ENCODE data around the gene INVS. TPM values are rescaled to one million over a fixed set of nuclear protein-coding genes. Genes with fewer than 3 reads are reported as not detected.

The INVS gene
- total and polyA plus RNA-seq, 2 of the 13 experiments (the other 11 are each of a cell fraction or from before 2014, with no cell fraction given) = 11.3 to 16.3 TPM

GRCh38 chr9:100229136-100229535 lies 130.1 kb downstream of the INVS start (continued):
- no peak for TF ChIP-seq ZNF407 (CRISPR knock-in tag; IDR thresholded peaks at IDR 0.05; ENCODE audit: not compliant biosample characterization)
- TF ChIP-seq, protein P1, sequence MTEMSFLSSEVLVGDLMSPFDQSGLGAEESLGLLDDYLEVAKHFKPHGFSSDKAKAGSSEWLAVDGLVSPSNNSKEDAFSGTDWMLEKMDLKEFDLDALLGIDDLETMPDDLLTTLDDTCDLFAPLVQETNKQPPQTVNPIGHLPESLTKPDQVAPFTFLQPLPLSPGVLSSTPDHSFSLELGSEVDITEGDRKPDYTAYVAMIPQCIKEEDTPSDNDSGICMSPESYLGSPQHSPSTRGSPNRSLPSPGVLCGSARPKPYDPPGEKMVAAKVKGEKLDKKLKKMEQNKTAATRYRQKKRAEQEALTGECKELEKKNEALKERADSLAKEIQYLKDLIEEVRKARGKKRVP (CRISPR knock-in tag; IDR thresholded peaks at IDR 0.05) = no peak

DNA sequence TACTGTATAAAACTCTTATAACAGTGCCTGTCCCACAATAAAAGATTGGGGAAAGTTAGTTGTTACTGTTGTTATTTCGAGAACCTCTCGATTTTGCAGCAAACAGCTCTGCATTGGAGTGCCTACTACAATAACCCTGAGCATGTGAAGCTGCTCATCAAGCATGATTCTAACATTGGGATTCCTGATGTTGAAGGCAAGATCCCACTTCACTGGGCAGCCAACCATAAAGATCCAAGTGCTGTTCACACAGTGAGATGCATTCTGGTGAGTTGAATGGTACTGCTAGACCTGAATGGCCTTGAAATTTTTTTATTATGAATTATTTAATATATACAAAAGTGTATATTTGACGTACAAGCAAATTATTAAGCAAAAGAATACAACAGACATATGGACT lies 130.5 kb downstream of the INVS start:
- Histone ChIP-seq H4K20me1 (ENCODE audit: insufficient read depth, low read length) (no peaks in the 10 kb centered on the region; the same call in 1 of the 2 replicates), H3K79me2 (ENCODE audit: insufficient read depth, low read length) (no peaks in the 10 kb centered on the region), H3K4me3 (replicated peaks in 1 of 3; ENCODE audit: insufficient read depth in 1 of 3, low read depth in 2 of 3, low read length in 3 of 3) (no peak overlapping the region), H3K36me3 (replicated peaks in 1 of 2; ENCODE audit: control insufficient read depth in 1 of 2, insufficient read depth in 2 of 2, low read length in 2 of 2) (peaks cover 0 to 14% of the 10 kb centered on the region in 2 experiments; a peak in 3 of 5 replicates), H3K27me3 (ENCODE audit: control insufficient read depth in 1 of 2, insufficient read depth in 2 of 2, low read length in 2 of 2) (no peaks in the 10 kb centered on the region), H3K9me3 (ENCODE audit: low read length) (no peaks in the 10 kb centered on the region), H2AFZ (ENCODE audit: low read length) (no peak overlapping the region), H3K4me2 (ENCODE audit: low read depth, low read length) (no peak overlapping the region), H3K4me1 (ENCODE audit: insufficient read depth, low read length) (no peaks in the 10 kb centered on the region), H3K27ac (ENCODE audit: extremely low read length, insufficient read depth, low read length) (no peak overlapping the region), H3K9ac (ENCODE audit: insufficient read depth, low read depth, low read length) (no peak overlapping the region)
- CTCF ChIA-PET (ENCODE audit: low intra/inter-chr PET ratio, low total read pairs) = no interaction called here
- no TSS peak for BruUV-seq (replicated peaks)
- intact Hi-C loops (cut with micrococcal nuclease; ENCODE audit: unreplicated experiment) (no loop called here), in situ Hi-C loops (cut with HindIII; ENCODE audit: extremely low pct_ligation_motif_present, low pct_unique_long_range_greater_than_20kb) (no loop called here)
- POLR2A ChIA-PET = no interaction called here
- 98% methylated on average over 3 of the region's 3 CpGs for WGBS (ENCODE audit: low lambda C conversion rate)
- FAIRE-seq (no peak), ATAC-seq (no peak), DNase-seq (ENCODE audit: low spot score) (no peak)
- TF ChIP-seq NPAS2 (CRISPR knock-in tag; IDR thresholded peaks at IDR 0.05; ENCODE audit: borderline replicate concordance) (no peak), BRD4 (CRISPR knock-in tag; IDR thresholded peaks at IDR 0.05) (no peak), STAT6 (CRISPR knock-in tag; IDR thresholded peaks at IDR 0.05; ENCODE audit: borderline replicate concordance) (no peak)
- TF ChIP-seq, protein P2, sequence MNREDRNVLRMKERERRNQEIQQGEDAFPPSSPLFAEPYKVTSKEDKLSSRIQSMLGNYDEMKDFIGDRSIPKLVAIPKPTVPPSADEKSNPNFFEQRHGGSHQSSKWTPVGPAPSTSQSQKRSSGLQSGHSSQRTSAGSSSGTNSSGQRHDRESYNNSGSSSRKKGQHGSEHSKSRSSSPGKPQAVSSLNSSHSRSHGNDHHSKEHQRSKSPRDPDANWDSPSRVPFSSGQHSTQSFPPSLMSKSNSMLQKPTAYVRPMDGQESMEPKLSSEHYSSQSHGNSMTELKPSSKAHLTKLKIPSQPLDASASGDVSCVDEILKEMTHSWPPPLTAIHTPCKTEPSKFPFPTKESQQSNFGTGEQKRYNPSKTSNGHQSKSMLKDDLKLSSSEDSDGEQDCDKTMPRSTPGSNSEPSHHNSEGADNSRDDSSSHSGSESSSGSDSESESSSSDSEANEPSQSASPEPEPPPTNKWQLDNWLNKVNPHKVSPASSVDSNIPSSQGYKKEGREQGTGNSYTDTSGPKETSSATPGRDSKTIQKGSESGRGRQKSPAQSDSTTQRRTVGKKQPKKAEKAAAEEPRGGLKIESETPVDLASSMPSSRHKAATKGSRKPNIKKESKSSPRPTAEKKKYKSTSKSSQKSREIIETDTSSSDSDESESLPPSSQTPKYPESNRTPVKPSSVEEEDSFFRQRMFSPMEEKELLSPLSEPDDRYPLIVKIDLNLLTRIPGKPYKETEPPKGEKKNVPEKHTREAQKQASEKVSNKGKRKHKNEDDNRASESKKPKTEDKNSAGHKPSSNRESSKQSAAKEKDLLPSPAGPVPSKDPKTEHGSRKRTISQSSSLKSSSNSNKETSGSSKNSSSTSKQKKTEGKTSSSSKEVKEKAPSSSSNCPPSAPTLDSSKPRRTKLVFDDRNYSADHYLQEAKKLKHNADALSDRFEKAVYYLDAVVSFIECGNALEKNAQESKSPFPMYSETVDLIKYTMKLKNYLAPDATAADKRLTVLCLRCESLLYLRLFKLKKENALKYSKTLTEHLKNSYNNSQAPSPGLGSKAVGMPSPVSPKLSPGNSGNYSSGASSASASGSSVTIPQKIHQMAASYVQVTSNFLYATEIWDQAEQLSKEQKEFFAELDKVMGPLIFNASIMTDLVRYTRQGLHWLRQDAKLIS (CRISPR knock-in tag; IDR thresholded peaks at IDR 0.05) = no peak

All from HepG2 (cell line).